ENCODE data around the gene RAB27A. TPM values are rescaled to one million over a fixed set of nuclear protein-coding genes. Genes with fewer than 3 reads are reported as not detected.
A peak's percentile ranks its signal among the peaks of the same experiment; 100 is the strongest.

Gene RAB27A
- total RNA-seq, 6 donors from 2014 or later = 24.1 to 97.8 (median 62.5) TPM

DNA sequence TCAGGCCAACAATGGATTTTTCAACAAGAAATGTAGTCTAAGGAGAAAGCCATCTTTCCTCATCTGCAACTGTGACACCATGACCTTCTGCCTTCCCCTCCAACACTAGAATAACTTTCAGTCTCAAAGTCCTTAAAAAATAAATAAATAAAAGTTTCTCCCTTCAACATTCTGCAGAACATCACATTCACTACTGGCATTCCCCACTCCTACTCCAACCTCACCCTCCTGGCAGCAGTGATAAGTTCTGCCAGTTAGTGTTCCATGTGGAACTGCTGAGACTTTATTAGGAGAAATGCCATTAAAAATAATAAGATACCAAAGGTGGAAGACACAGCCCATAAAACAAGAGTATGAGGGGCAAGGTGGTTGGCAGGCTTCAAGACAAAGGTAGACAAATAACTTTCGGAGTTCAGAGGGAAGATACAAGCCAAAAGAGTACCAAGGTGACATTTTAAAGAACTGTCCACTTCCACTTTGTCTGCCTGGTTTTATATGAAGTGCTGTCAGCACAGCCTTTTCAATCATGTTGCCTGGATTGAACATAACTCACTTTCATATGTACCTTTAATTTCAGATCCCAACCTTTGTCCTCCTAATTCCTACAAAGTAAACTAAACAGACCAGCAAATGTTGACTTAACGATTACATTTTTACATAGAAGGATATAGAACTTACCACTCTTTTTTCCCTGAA lies 55.4 kb downstream of the RAB27A start:
- TF ChIP-seq, protein P1, sequence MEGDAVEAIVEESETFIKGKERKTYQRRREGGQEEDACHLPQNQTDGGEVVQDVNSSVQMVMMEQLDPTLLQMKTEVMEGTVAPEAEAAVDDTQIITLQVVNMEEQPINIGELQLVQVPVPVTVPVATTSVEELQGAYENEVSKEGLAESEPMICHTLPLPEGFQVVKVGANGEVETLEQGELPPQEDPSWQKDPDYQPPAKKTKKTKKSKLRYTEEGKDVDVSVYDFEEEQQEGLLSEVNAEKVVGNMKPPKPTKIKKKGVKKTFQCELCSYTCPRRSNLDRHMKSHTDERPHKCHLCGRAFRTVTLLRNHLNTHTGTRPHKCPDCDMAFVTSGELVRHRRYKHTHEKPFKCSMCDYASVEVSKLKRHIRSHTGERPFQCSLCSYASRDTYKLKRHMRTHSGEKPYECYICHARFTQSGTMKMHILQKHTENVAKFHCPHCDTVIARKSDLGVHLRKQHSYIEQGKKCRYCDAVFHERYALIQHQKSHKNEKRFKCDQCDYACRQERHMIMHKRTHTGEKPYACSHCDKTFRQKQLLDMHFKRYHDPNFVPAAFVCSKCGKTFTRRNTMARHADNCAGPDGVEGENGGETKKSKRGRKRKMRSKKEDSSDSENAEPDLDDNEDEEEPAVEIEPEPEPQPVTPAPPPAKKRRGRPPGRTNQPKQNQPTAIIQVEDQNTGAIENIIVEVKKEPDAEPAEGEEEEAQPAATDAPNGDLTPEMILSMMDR (IDR thresholded peaks at IDR 0.05) = no peak
- TF ChIP-seq POLR2A (IDR thresholded peaks at IDR 0.05) = no peak
- TF ChIP-seq EP300 (IDR thresholded peaks at IDR 0.05) = no peak
- no peak for TF ChIP-seq POLR2AphosphoS5 (IDR thresholded peaks at IDR 0.05)
- Histone ChIP-seq H3K27ac (no peak overlapping the region), H3K27me3 (no peaks in the 10 kb centered on the region), H3K4me1 (peaks cover 0 to 6% (median 2%) of the 10 kb centered on the region in 4 donors), H3K4me3 (no peak overlapping the region), H3K36me3 (peaks cover 0 to 29% (median 1%) of the 10 kb centered on the region in 4 donors), H3K9me3 (no peaks in the 10 kb centered on the region)
- no peak for ATAC-seq (ENCODE audit: low FRiP score in 2 of 2)
- no peak for DNase-seq
- WGBS, 2 donors = 91 to 92% methylated on average over 2 of the region's 2 CpGs

DNA sequence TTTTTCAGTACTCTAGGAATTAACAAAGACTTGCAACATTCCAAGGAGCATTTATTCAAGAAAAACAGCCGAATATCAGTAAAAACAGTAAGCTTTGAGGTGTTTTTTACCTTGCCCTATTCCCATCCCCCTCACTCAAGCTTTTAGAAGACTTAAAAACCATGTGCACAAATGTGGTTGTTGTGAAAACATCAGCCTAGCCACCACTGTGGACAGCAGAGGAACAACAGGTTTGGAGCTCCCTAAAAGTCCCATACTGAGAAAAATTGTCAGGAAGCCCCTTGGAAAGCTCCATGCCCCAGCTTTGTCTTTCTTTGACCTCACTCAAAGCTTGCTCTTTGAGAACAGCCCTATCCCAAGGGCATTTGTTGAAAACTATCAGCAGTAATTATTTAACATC lies 58.2 kb downstream of the RAB27A start:
- TF ChIP-seq POLR2AphosphoS5 (IDR thresholded peaks at IDR 0.05) (no peak), EP300 (IDR thresholded peaks at IDR 0.05) (no peak), POLR2A (IDR thresholded peaks at IDR 0.05) (no peak)
- TF ChIP-seq, protein P1 (IDR thresholded peaks at IDR 0.05) = no peak
- Histone ChIP-seq H3K4me1 (peaks cover 0 to 6% (median 2%) of the 10 kb centered on the region in 4 donors), H3K27me3 (no peaks in the 10 kb centered on the region), H3K9me3 (no peaks in the 10 kb centered on the region), H3K27ac (no peak overlapping the region), H3K4me3 (no peak overlapping the region), H3K36me3 (peaks cover 2 to 44% (median 4%) of the 10 kb centered on the region in 4 donors)
- DNase-seq = no peak
- 100% methylated on average over 1 of the region's 1 CpG for WGBS, 2 donors
- ATAC-seq (ENCODE audit: low FRiP score in 2 of 2) = no peak

DNA sequence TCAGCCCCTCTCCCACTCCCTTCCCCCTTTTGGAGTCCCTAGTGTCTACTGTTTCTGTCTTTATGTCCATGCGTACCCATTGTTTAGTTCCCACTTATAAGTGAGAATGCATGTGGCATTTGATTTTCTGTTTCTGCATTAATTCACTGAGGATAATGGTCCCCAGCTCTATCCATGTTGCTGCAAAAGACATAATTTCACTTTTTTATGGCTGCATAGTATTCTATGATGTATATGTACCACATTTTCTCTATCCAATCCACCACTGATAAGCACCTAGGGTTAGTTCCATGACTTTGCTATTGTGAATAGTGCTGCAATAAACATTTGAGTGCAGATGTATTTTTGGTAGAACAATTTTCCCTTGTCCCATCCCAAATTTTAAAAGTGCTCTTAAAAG lies 58.7 kb downstream of the RAB27A start:
- Histone ChIP-seq H3K4me1 (peaks cover 0 to 6% (median 2%) of the 10 kb centered on the region in 4 donors), H3K27ac (no peak overlapping the region), H3K9me3 (no peaks in the 10 kb centered on the region), H3K4me3 (no peak overlapping the region), H3K27me3 (no peaks in the 10 kb centered on the region), H3K36me3 (peaks cover 2 to 44% (median 4%) of the 10 kb centered on the region in 4 donors)
- WGBS, 2 donors = 96 to 100% methylated on average over 1 of the region's 1 CpG
- DNase-seq (no peak), ATAC-seq (ENCODE audit: low FRiP score in 2 of 2) (no peak)
- TF ChIP-seq, protein P1 (IDR thresholded peaks at IDR 0.05) = no peak
- TF ChIP-seq EP300 (IDR thresholded peaks at IDR 0.05) = no peak
- TF ChIP-seq POLR2AphosphoS5 (IDR thresholded peaks at IDR 0.05) = no peak
- no peak for TF ChIP-seq POLR2A (IDR thresholded peaks at IDR 0.05)

DNA sequence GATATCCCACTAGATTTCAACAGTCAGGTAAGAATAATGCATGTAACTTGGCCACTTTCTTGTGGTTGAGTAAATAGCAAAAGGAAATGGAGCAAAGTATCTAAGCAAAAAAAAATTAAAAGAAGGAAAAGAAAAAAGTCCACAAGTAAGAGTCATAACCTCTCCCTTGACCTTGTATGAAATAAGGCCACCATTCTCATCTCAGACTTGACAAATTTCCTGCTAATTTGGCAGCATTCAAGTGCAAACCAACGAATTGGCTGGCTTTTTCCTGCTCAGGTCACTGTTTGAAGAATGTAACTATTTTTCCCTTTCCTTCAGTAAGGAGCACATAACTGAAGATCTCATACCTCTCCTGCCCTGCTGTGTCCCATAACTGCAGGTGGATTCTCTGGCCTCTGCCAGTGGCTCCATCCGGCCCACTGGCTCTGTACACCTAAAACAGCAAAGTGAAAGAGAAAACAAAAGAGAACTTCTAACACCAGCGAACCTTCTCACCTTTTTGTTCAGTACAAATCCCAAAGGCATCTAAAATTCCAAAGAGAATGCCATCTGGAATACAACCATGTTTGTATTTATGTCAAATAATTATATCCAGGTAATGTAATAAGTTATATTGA lies 59.5 kb downstream of the RAB27A start:
- Histone ChIP-seq H3K27ac (peak overlapping the region in 1 of 4 donors; percentile 36), H3K36me3 (peaks cover 2 to 46% (median 4%) of the 10 kb centered on the region in 4 donors)

More for the DNA sequence above, 59.5 kb downstream of the RAB27A start:
- H3K4me1 ChIP-seq = peaks cover 0 to 6% (median 2%) of the 10 kb centered on the region in 4 donors
- no peaks in the 10 kb centered on the region for H3K27me3 ChIP-seq
- TF ChIP-seq, protein P1 (IDR thresholded peaks at IDR 0.05) = no peak
- TF ChIP-seq POLR2AphosphoS5 (IDR thresholded peaks at IDR 0.05) = no peak
- TF ChIP-seq POLR2A (IDR thresholded peaks at IDR 0.05) = no peak
- no peak for TF ChIP-seq EP300 (IDR thresholded peaks at IDR 0.05)
- no peaks in the 10 kb centered on the region for H3K9me3 ChIP-seq
- no peak overlapping the region for H3K4me3 ChIP-seq
- DNase-seq = no peak
- 56 to 60% methylated on average over 3 of the region's 3 CpGs for WGBS, 2 donors
- no peak for ATAC-seq (ENCODE audit: low FRiP score in 2 of 2)

Measured in upper lobe of left lung (tissue), 6 donors.